Upper lobe of left lung (tissue), 4 donors: Measurements from ENCODE around the gene HASPIN.

Source experiments
- EP300 ChIP-seq, 4 donors: sonication (generic); formaldehyde crosslinking; IDR thresholded peaks; one replicate each; pipeline ENCODE4 v1.5.1; 2017; ENCODE audit warnings: antibody characterized with exemption in 4 of 4, control low read depth in 2 of 4
- POLR2A ChIP-seq, 4 donors: fragments of 450-650 bp; IDR thresholded peaks; one replicate each; pipeline ENCODE4 v1.5.1; 2016 to 2017; ENCODE audit warnings: antibody characterized with exemption in 4 of 4, mild to moderate bottlenecking in 2 of 4
- POLR2AphosphoS5 ChIP-seq, 2 donors: sonication (generic); formaldehyde crosslinking; IDR thresholded peaks; one replicate each; pipeline ENCODE4 v1.5.1; 2017; ENCODE audit warnings: antibody characterized with exemption in 2 of 2
- TF ChIP-seq, protein P1 (sequence below), 6 experiments: fragments of 450-650 bp in 4 of 6; fragments of 200-600 bp in 2 of 6; sonication (generic) in 2 of 6; IDR thresholded peaks; one replicate each; pipeline ENCODE4 v1.5.1; 2016 to 2019; ENCODE audit warnings: antibody characterized with exemption in 6 of 6

DNA sequence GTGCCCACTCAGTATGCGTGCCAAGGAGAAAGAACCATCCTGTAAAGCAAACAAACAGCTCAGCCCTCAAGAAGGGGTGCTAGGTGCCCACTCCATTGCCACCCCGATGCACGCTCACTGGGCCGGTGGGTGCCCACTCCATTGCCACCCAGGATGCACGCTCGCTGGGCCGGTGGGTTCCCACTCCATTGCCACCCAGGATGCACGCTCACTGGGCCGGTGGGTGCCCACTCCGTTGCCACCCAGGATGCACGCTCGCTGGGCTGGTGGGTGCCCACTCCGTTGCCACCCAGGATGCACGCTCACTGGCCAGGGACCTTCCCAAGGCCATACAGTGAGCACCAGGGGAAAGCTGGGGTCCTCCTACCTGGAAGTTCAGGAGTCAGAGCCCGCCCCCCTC, 28.1 kb downstream of the HASPIN start:
- TF ChIP-seq POLR2AphosphoS5 (IDR thresholded peaks at IDR 0.05) (no peak), EP300 (IDR thresholded peaks at IDR 0.05) (no peak), POLR2A (IDR thresholded peaks at IDR 0.05) (no peak)
- TF ChIP-seq, protein P1, sequence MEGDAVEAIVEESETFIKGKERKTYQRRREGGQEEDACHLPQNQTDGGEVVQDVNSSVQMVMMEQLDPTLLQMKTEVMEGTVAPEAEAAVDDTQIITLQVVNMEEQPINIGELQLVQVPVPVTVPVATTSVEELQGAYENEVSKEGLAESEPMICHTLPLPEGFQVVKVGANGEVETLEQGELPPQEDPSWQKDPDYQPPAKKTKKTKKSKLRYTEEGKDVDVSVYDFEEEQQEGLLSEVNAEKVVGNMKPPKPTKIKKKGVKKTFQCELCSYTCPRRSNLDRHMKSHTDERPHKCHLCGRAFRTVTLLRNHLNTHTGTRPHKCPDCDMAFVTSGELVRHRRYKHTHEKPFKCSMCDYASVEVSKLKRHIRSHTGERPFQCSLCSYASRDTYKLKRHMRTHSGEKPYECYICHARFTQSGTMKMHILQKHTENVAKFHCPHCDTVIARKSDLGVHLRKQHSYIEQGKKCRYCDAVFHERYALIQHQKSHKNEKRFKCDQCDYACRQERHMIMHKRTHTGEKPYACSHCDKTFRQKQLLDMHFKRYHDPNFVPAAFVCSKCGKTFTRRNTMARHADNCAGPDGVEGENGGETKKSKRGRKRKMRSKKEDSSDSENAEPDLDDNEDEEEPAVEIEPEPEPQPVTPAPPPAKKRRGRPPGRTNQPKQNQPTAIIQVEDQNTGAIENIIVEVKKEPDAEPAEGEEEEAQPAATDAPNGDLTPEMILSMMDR (IDR thresholded peaks at IDR 0.05), result no peak
